DMS153 treated with DMSO at 0.1 percent for 48 hours (cell line): Measurements from ENCODE around the gene OSBPL10.
"Not testable (repeated sequence)": the region's sequence is repeated elsewhere in the genome, so short reads cannot be mapped to it uniquely, and the experiment has no call there.

ENCODE experiments used
- DNase-seq: peaks from one replicate; lab custom pipeline; 2025; ENCODE audit not compliant: unreplicated experiment; lab: John Stamatoyannopoulos, UW

The OSBPL10 gene

DNA sequence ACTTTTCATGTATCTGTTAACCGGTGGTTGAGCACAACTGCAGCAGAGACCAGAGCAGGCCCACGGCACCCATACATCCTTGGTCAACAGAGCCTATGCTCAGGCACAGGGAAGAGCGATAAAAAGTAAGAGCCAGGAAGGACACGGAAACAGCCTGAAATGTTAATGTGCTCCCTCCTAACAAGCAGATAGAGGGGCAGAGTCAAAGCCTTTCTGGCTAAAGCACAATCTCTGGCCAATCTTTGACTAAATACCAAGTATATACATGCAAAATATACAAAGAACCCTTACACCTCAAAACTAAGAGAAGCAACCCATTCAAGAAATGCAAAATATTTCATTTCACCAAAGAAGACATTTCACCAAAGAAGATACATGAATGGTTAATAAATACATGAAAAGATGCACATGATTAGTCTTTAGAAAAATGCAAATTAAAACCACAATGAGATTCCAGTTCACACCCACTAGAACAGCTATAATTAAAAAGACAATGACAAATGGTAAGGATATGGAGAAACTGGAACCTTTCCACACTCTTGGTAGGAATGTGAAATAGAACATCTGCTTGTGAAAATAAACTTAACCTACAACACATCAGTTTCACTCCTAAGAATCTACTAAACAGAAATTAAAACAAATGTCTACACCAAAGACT lies 88.0 kb downstream of the OSBPL10 start:
- DNase-seq = no peak

DNA sequence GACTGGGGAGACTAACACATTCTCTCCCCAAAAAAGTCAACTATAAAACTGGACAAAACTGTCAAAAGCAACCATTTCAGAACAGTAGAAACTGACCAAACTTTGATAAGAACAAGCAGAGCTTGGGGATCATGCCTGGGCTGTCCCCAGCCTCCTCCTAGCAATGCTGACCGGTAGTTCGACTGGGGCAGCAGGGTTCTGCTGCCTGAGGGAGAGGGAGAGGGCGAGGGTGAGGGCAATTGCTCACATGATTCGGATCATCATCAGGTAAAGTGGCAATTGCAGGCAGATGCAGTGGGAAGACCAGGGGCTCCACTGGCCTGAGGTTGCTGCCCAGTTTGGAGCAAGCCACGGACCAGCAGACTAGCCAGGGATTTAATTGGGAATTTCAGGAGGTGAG lies 88.6 kb downstream of the OSBPL10 start:
- DNase-seq = no peak

DNA sequence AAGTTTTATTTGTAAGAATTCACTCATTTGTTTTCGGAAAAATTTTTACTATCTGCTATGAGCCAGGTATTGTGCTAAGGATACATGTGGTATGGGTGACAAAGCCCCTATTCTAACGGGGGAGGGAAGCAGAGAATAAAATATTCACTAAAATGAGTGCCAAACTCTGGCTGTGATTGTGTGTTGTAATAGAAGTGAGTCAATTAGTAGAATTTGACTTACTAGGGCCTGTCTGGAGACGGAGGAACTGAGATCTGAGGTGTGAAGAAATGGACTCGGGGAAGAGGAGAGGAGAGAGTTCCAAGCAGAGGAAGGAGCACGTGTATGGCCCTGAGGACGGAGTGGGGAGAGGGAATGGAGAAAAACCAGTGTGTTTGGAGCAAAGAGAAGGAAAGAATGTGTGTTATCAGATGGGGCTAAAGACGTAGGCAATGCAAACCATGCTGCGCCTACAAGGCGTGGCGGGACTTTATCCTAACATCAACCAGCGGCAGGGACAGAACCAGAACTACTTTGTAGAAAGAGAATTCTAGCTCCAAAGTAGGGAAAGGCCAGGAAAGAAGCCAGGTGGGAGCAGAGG lies 89.1 kb downstream of the OSBPL10 start:
- DNase-seq = no peak

DNA sequence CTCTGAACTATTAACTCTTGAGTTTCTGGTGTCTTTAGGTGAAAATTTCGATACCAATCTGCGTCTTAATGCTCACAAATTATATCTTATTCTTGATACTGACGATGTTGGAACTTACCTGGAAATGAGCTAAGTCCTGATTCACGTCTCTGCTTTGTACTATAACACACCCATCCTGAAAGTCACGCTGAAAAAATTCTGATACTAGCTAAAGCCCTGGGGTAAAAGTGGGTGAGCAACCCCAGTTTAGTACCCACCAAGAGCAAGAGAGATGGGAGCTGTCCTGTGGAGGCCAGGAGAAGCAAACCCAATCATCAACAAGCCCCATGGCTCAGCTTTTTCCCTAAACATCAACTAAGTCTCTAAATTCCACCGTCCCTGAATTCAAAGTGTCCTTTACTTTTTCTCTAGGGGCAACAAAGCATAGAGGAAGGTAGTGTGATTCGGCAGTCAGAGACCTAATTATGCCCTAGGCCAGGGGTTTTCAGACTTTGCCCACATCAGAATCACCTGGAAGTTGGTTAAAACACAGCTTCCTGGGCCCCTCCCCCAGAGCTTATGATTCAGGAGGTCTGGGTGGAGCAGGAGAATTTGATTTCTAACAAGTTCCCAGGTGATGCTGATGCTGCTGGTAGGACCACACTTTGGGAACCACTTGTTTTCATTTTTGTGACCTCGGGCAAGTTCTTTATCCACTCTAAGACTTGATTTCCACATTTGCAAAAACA lies 90.2 kb downstream of the OSBPL10 start:
- no peak for DNase-seq

DNA sequence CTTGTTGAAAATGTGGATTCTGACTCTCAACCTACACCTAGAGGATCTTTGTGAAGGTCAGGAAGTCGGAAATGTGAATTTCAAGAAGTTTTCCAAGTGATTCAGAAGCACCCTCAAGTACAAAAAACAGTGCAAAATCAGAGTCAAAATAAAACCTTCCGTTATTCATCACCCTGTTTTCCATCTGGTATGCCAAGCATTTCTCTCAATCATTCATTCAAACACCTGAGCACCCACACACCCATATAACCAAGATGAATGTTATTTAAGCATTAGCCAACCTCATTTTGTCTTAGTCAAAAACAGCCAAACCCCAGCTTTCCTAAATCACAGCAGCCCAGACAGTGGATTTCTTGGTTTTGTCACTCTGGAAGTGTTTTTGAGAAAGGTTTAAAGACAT lies 91.1 kb downstream of the OSBPL10 start:
- DNase-seq = no peak

DNA sequence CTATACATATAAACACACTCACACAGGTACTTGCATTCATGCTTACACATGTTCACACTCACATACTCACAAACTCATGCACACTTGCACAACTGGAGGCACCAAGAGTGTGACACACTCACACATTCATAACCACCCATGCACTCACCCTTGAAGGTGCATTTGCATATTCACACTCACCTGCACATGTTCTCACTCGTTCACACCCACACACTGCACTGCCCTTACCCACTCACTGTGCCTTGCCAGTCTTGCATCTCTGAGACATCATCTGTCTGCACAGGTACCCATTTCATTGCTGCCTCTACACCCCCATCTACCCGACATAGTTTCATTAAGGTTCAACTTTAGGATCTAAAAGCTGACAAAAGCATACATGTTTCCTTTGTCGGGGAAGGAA lies 95.8 kb downstream of the OSBPL10 start:
- no peak for DNase-seq

DNA sequence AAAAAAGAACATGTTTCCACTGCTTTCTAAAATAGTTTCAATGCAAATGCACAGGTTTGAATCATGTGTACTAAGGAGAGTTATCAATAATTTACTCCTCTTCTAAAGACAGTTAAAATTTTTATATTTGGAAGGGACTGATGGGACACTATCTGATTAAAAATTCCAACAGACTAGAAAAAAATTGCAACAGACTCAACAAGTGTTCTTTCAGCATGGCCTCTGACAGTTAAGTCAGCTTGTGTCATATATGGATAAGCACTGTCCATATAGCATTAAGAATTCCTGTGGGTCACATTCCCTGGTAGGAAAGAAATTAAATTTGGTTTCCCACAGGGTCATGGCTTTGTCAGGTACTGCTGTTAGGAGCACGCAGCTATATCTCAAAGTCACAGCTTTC lies 96.8 kb downstream of the OSBPL10 start:
- no peak for DNase-seq

DNA sequence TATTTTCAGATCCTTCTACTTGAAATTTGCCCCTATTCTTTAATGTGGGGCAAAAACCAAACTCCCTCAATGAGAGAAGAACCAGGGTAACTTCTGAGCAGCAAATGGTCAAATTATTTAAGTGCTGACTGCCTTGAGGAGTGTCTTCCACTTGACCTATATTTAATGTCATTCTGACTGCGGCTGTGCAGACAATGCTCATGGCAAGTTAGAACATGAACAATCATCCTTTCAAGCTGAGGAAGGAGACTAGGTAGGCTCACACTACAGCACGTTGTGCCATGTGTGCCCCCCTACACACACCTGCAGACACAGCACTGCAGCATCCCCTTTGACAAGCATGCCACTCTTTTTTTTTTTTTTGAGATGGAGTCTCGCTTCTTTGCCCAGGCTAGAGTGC lies 98.2 kb downstream of the OSBPL10 start:
- no peak for DNase-seq

DNA sequence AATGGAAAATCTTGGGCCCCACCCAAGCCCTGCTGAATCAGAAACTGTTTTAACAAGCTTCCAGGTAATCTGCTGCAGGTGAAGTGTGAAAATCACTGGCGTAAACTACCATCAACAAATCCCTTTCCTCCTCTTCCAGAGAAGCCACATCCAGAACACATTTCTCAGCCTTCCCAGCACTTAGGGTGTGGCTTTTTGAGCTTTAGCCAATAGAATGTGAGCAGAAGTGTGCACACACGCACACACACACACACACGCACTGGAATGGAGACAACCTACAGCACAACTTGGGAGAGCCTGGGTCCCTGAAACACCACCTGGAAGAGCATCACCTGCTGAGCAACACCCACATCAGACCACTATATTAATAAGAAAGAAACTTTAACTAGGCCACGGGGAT lies 98.6 kb downstream of the OSBPL10 start:
- no peak for DNase-seq

DNA sequence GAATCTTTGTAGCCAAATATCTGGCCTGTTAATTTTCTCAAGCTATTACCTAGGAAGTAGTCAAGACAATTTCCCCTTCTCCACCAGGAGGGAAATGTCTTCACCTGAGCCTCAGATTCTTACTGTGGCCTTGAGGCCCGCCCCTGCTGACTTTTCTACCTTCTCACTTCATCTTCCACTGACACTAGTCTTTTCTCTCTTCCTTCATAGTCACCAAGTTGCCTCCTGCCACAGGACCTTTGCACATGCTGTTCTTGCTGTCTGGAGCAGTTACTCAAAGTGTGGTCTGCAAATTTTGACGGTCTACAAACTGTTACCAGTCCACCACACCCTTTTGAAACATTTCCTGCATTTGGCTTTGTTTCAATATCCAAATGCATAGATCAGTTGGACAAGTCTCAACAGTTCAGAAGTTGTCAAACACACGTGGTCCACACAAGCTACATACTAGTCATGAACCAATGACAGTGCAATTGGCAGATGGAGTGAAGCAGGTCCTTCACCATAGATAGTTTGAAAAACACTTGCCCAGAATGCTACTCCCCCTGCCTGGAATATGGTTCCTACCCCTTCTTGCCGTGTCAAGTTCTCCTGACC lies 100.5 kb downstream of the OSBPL10 start:
- DNase-seq = no peak

DNA sequence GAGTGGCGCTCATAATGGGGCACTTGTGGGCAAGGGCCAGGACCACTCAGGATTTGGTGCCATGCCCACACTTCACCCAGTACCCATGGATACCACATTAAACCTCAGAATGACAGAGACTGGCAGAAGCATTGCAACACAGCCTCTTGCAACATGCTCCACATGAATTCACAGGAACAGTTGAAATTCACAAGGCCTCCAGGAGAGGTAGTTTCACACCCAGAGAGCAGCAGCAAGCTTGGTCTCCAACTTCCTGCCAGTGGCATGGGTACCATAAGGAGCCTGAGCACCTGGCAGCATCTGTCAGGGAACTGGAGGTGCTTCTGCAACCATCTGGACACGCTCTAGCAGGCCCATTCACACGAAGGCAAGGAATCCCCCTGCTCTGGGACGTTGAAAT lies 101.0 kb downstream of the OSBPL10 start:
- no peak for DNase-seq

DNA sequence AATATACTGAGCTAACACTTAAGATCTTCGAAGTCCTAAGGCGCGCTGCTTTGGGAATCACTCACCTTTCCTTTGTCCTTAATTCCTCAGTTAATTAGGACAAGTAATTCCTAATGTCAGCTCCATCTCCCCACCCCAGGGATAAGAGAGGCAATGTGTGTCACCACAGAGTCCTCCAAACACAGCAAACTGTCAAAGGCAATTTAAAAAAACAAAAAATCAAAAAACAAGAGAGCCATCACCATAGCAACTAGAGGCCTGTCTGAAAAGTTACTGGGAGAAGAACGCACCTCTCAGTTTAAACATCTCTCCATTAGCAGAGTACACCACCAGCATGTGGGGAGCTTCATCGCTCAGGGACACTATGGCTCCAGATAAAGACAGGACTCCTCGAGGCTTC lies 101.7 kb downstream of the OSBPL10 start:
- no peak for DNase-seq

DNA sequence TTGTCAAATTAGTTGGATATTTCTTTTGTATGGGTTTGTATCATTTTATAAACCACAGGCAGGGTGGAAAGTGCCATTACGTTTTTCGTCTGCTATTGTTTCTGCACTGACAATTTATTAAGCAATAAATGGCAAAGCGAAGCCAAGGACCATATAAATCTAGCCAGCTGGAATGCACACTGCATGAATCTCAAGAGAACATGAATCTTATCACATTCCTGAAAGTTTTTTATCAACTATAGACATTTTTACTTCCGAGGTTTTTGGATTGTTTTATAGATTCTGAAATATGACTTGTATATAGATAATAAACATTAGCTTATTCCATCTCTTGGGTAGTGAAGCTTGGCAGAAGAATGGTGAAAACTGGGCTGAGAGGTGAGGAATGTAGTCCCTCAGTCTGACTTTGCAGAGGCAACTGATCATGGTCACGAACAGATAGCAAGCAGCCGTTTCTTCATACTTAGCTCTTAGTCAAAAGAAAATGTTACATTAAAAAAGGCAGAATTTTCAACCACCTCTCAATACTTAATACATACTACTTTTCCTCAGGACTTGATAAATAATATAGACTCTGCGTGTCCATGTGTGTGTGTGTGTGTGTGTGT lies 102.7 kb downstream of the OSBPL10 start:
- no peak for DNase-seq

DNA sequence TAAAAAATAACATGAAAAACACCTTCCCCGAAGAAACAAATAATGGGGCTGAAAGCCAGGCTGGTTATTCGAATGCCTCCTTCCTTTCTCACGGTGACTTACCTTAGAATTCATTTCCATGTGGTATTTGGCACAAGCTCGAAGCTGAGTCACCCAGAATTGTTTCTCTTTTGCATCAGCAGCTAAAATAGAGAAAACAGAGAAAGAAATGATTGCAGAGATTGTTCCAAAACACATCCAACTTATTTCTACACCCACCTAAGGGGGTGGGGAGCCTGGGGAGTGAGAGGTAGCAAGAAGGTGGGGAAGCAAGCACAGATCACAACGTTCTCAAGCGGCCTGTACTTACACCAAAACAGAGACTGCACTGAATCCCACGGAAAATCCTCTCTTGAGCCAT lies 104.7 kb downstream of the OSBPL10 start:
- DNase-seq = no peak

DNA sequence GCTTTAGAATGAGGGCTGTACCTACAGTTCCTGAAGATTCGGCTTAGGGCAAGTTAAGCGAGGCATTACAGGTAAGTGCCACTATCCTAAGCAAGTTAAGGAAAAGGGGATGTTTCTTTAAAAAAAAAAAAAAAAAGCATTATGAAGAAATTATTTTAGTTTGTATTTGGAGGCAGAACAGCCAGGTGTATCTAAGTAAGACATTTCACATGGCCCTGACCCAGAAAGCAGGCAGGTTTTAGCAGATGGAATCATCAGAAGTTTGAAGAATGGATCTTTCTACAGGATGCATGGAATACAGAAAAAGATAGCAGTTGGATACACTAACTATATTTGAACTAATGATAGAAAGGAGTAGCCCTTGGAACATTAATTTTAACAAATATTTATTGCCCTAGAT lies 105.6 kb downstream of the OSBPL10 start:
- DNase-seq = no peak

DNA sequence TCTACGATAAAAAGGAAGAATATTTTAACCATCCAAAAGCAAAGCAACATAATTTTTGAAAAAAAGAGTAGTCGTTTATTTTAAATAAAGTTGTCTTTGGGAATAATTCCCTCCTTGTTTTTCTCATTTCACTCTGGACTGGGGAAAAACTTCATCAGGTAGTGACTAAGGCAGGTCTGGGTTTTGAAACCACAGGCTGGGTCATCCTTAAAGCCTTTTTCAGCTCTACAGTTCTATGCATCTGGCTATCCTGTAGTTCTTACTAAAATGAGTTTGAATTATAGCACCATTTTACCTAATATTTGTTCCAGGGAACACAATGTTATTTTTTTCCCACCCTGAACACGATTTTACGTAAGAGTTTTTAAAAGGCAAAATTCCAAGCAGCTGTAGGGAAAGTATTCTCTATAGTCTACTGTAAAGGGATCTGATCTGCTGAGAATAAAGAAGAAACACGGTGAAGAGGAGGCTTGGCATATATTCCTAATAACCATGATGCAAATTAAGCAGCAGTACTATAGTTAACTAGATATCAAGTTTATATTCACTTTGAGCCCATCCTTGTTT lies 107.7 kb downstream of the OSBPL10 start:
- DNase-seq = no peak

DNA sequence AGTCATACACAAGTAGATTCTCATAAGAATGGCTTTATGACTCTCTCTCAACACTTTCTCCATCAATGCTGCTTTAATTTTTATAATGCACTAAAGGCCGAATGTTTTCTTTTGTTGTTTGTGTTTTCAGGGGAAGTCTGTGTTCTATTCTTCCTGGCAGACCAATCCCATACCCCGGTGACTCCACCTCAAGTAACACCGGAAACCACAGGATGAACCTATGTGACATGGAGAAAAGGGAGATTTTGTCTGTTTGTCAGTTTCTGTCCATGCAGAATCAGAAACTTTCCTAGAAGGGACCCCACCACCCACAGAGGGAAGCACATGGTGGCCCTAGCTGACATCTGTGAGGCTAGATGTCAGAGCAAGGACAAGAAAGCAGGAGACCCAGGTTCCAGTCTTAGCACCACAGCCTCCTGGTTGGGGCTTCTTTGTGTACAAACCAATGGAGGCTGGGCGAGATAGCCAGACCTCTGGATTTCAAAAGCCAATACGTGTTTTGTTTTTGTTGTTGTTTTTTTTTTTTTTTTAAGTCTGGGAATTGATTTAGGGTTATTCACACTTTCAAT lies 109.0 kb downstream of the OSBPL10 start:
- DNase-seq = no peak

DNA sequence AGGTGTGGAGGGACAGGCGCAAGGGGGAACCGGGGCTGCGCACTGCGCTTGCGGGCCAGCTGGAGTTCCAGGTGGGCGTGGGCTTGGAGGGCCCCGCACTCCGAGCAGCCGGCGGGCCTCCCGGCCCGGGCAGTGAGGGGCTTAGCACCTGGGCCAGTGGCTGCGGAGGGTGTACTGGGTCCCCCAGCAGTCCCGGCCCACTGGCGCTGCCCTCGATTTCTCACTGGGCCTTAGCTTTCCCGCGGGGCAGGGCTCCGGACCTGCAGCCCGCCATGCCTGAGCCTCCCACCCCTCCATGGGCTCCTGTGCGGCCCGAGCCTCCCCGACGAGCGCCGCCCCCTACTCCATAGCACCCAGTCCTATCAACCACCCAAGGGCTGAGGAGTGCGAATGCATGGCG lies 111.0 kb downstream of the OSBPL10 start:
- not testable (repeated sequence) for DNase-seq

DNA sequence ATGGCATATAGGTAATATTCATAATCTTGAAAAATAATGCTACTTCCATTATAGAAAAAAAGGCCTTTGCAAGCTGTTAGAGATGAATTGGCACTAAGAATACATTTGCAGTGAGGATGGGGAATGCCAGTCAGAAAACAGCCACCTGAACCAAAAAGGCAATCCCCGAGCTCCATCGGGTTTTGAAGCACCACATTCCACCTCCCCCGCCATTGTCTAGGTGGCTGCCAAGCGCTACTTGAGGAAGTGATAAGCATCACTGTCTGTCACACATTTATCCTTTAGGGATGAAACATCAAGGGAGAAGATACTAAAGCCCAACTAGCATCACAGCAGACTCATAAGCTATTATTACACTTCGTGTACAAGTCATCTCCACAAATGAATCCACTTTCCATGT lies 112.8 kb downstream of the OSBPL10 start:
- no peak for DNase-seq

DNA sequence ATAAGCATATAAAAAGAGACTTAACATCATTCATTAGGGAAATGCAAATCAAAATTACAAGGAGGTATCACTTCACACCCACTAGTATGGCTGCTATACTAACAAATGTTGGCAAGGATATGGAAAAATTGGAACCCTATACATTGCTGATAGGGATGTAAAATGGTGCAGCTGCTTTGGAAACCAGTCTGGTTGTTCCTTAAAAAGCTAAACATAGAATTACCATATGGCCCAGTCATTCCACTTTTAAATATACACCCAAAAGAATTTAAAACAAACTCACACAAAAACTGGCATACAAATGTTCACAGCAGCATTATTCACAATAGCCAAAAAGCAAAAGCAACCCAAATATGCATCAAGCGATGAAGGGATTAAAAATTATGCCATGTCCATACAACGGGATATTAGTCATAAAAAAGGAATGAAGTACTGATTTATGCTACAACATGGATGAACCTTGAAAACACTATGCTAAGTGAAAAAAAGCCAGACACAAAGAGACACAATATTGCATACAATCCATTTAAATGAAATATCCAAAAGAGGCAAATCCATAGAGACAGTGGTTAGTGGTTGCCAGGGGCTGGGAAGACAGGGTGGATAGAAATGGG lies 118.3 kb downstream of the OSBPL10 start:
- DNase-seq = no peak

DNA sequence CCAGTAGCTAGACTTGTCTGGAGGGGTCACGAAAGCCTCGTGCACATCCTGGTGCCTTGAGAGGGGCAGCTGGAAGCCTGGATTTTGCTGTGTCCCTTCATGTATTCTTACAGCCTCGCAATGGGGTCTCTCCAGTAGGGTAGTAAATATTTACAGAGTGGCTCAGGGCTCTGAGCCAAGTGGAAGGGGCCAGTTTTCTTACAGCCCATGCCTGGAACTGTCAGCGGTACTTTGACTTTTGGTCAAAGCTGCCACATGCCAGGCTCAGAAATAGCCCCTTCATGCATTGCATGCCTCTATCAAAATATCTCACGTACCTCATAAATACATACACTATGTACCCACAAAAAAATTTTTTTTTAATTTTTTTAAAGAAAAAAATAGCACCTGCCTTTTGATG lies 119.2 kb downstream of the OSBPL10 start:
- DNase-seq = no peak
